ENCODE measurements around the gene CHST9.

Gene CHST9

GRCh38 chr18:26909599-26910290 lies 275.4 kb downstream of the CHST9 start:
- no peak overlapping the region for H3K9ac ChIP-seq (ENCODE audit: low read length)
- H2BK15ac ChIP-seq (ENCODE audit: low read depth, poor library complexity, severe bottlenecking), result no peak overlapping the region
- no peak overlapping the region for H3K27ac ChIP-seq (ENCODE audit: low read length, poor library complexity, severe bottlenecking)
- WGBS, result 33% methylated on average over 4 of the region's 5 CpGs
- no peak overlapping the region for H2AK5ac ChIP-seq (ENCODE audit: low read length, severe bottlenecking)
- no peak overlapping the region for H4K8ac ChIP-seq (ENCODE audit: low read length)
- H2AFZ ChIP-seq (ENCODE audit: low read depth, low read length), result no peak overlapping the region
- H3K4me3 ChIP-seq (ENCODE audit: insufficient read depth in 1 of 2, low read depth in 1 of 2, low read length in 2 of 2), result no peak overlapping the region
- no peaks in the 10 kb centered on the region for H3K36me3 ChIP-seq (ENCODE audit: control insufficient read depth in 1 of 2, insufficient read depth in 2 of 2, low read depth in 1 of 2, low read length in 2 of 2)
- H3K4me1 ChIP-seq (ENCODE audit: control insufficient read depth, insufficient read depth, low read depth, low read length), result no peaks in the 10 kb centered on the region
- H2BK120ac ChIP-seq (ENCODE audit: low read depth, low read length), result no peak overlapping the region
- H3K4ac ChIP-seq (ENCODE audit: low read depth in 1 of 2, low read length in 2 of 2), result no peak overlapping the region
- no peaks in the 10 kb centered on the region for H3K27me3 ChIP-seq (ENCODE audit: control insufficient read depth in 1 of 2, insufficient read depth in 1 of 2, low read length in 2 of 2)
- no peak for DNase-seq
- H4K91ac ChIP-seq (ENCODE audit: low read length), result no peak overlapping the region
- no peak overlapping the region for H3K23ac ChIP-seq (ENCODE audit: low read length in 2 of 2)
- H3K79me1 ChIP-seq (replicated peaks; ENCODE audit: low read length, poor library complexity, severe bottlenecking), result no peaks in the 10 kb centered on the region
- no peak overlapping the region for H3K4me2 ChIP-seq (ENCODE audit: low read length, poor library complexity, severe bottlenecking)
- H3K14ac ChIP-seq (ENCODE audit: low read length in 2 of 2), result no peak overlapping the region
- H2BK5ac ChIP-seq (ENCODE audit: low read depth, low read length, poor library complexity, severe bottlenecking), result no peak overlapping the region
- H3K9me3 ChIP-seq (ENCODE audit: control insufficient read depth, low read length), result peaks cover 3% of the 10 kb centered on the region
- H3K18ac ChIP-seq (ENCODE audit: low read depth in 1 of 2, low read length in 2 of 2), result no peak overlapping the region
- no peak overlapping the region for H2BK12ac ChIP-seq (ENCODE audit: low read length in 2 of 2)

GRCh38 chr18:26908906-26909305 lies 276.2 kb downstream of the CHST9 start:
- no peak overlapping the region for H2BK120ac ChIP-seq (ENCODE audit: low read depth, low read length)
- no peak overlapping the region for H3K9ac ChIP-seq (ENCODE audit: low read length)
- WGBS, result 64% methylated on average over 3 of the region's 3 CpGs
- H3K14ac ChIP-seq (ENCODE audit: low read length in 2 of 2), result no peak overlapping the region
- H3K23ac ChIP-seq (ENCODE audit: low read length in 2 of 2), result no peak overlapping the region
- no peak overlapping the region for H3K4me3 ChIP-seq (ENCODE audit: insufficient read depth in 1 of 2, low read depth in 1 of 2, low read length in 2 of 2)
- no peaks in the 10 kb centered on the region for H3K79me1 ChIP-seq (replicated peaks; ENCODE audit: low read length, poor library complexity, severe bottlenecking)
- H2BK5ac ChIP-seq (ENCODE audit: low read depth, low read length, poor library complexity, severe bottlenecking), result no peak overlapping the region
- no peak overlapping the region for H3K27ac ChIP-seq (ENCODE audit: low read length, poor library complexity, severe bottlenecking)
- no peak overlapping the region for H4K91ac ChIP-seq (ENCODE audit: low read length)
- no peaks in the 10 kb centered on the region for H3K4me1 ChIP-seq (ENCODE audit: control insufficient read depth, insufficient read depth, low read depth, low read length)
- no peak overlapping the region for H3K18ac ChIP-seq (ENCODE audit: low read depth in 1 of 2, low read length in 2 of 2)
- no peak overlapping the region for H2AK5ac ChIP-seq (ENCODE audit: low read length, severe bottlenecking)
- H3K9me3 ChIP-seq (ENCODE audit: control insufficient read depth, low read length), result peaks cover 3% of the 10 kb centered on the region
- no peaks in the 10 kb centered on the region for H3K36me3 ChIP-seq (ENCODE audit: control insufficient read depth in 1 of 2, insufficient read depth in 2 of 2, low read depth in 1 of 2, low read length in 2 of 2)
- H3K4ac ChIP-seq (ENCODE audit: low read depth in 1 of 2, low read length in 2 of 2), result no peak overlapping the region
- no peak overlapping the region for H2AFZ ChIP-seq (ENCODE audit: low read depth, low read length)
- DNase-seq, result no peak
- no peak overlapping the region for H4K8ac ChIP-seq (ENCODE audit: low read length)
- H3K27me3 ChIP-seq (ENCODE audit: control insufficient read depth in 1 of 2, insufficient read depth in 1 of 2, low read length in 2 of 2), result no peaks in the 10 kb centered on the region
- H2BK12ac ChIP-seq (ENCODE audit: low read length in 2 of 2), result no peak overlapping the region
- H3K4me2 ChIP-seq (ENCODE audit: low read length, poor library complexity, severe bottlenecking), result no peak overlapping the region
- no peak overlapping the region for H2BK15ac ChIP-seq (ENCODE audit: low read depth, poor library complexity, severe bottlenecking)

- H3K9ac ChIP-seq (ENCODE audit: low read length), result no peak overlapping the region
- H3K18ac ChIP-seq (ENCODE audit: low read depth in 1 of 2, low read length in 2 of 2), result no peak overlapping the region
- no peak overlapping the region for H4K8ac ChIP-seq (ENCODE audit: low read length)
- no peak overlapping the region for H2BK15ac ChIP-seq (ENCODE audit: low read depth, poor library complexity, severe bottlenecking)
- H2BK120ac ChIP-seq (ENCODE audit: low read depth, low read length), result no peak overlapping the region
- no peak overlapping the region for H2AFZ ChIP-seq (ENCODE audit: low read depth, low read length)
- no peak overlapping the region for H4K91ac ChIP-seq (ENCODE audit: low read length)
- H3K4ac ChIP-seq (ENCODE audit: low read depth in 1 of 2, low read length in 2 of 2), result no peak overlapping the region
- H3K27me3 ChIP-seq (ENCODE audit: control insufficient read depth in 1 of 2, insufficient read depth in 1 of 2, low read length in 2 of 2), result no peaks in the 10 kb centered on the region
- no peak overlapping the region for H3K4me2 ChIP-seq (ENCODE audit: low read length, poor library complexity, severe bottlenecking)
- no peak overlapping the region for H3K14ac ChIP-seq (ENCODE audit: low read length in 2 of 2)
- no peak overlapping the region for H2AK5ac ChIP-seq (ENCODE audit: low read length, severe bottlenecking)
- no peak overlapping the region for H3K27ac ChIP-seq (ENCODE audit: low read length, poor library complexity, severe bottlenecking)
- no peak for DNase-seq
- H2BK12ac ChIP-seq (ENCODE audit: low read length in 2 of 2), result no peak overlapping the region
- H3K9me3 ChIP-seq (ENCODE audit: control insufficient read depth, low read length), result peaks cover 3% of the 10 kb centered on the region
- no peak overlapping the region for H3K23ac ChIP-seq (ENCODE audit: low read length in 2 of 2)
- WGBS, result 93% methylated on average over 5 of the region's 5 CpGs
- H3K4me1 ChIP-seq (ENCODE audit: control insufficient read depth, insufficient read depth, low read depth, low read length), result no peaks in the 10 kb centered on the region
- no peak overlapping the region for H3K4me3 ChIP-seq (ENCODE audit: insufficient read depth in 1 of 2, low read depth in 1 of 2, low read length in 2 of 2)
- no peaks in the 10 kb centered on the region for H3K79me1 ChIP-seq (replicated peaks; ENCODE audit: low read length, poor library complexity, severe bottlenecking)
- no peak overlapping the region for H2BK5ac ChIP-seq (ENCODE audit: low read depth, low read length, poor library complexity, severe bottlenecking)
- H3K36me3 ChIP-seq (ENCODE audit: control insufficient read depth in 1 of 2, insufficient read depth in 2 of 2, low read depth in 1 of 2, low read length in 2 of 2), result no peaks in the 10 kb centered on the region
These were observed 282.8 kb downstream of the CHST9 start for GRCh38 chr18:26902291-26902690.

DNA sequence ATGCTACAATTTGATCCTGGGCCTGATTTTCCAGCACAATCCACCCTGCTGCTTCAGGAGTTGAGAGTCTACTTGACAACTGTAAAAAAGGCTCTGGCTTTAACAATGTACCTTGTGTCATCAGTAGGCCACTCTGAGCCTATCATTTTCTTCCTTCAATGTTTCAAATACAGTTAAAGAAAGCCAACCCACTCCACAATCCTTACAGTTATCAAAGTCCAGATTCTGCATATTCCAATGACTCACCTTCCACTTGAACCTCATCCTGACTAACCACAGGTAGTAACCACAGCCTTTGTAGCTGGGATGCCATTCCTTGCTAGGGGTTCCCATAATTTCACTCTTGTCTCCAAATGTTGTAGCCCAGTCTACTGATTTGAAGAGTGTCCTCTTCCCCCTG lies 284.1 kb downstream of the CHST9 start:
- Histone ChIP-seq H4K8ac (ENCODE audit: low read length) (no peak overlapping the region), H3K14ac (ENCODE audit: low read length in 2 of 2) (no peak overlapping the region), H3K36me3 (ENCODE audit: control insufficient read depth in 1 of 2, insufficient read depth in 2 of 2, low read depth in 1 of 2, low read length in 2 of 2) (no peaks in the 10 kb centered on the region), H3K4me2 (ENCODE audit: low read length, poor library complexity, severe bottlenecking) (no peak overlapping the region), H4K91ac (ENCODE audit: low read length) (no peak overlapping the region), H3K18ac (ENCODE audit: low read depth in 1 of 2, low read length in 2 of 2) (no peak overlapping the region), H3K4ac (ENCODE audit: low read depth in 1 of 2, low read length in 2 of 2) (no peak overlapping the region), H3K79me1 (replicated peaks; ENCODE audit: low read length, poor library complexity, severe bottlenecking) (no peaks in the 10 kb centered on the region), H2AFZ (ENCODE audit: low read depth, low read length) (no peak overlapping the region), H3K9me3 (ENCODE audit: control insufficient read depth, low read length) (peaks cover 3% of the 10 kb centered on the region), H2BK120ac (ENCODE audit: low read depth, low read length) (no peak overlapping the region), H2BK15ac (ENCODE audit: low read depth, poor library complexity, severe bottlenecking) (no peak overlapping the region), H2BK5ac (ENCODE audit: low read depth, low read length, poor library complexity, severe bottlenecking) (no peak overlapping the region), H3K4me3 (ENCODE audit: insufficient read depth in 1 of 2, low read depth in 1 of 2, low read length in 2 of 2) (no peak overlapping the region), H2BK12ac (ENCODE audit: low read length in 2 of 2) (no peak overlapping the region), H3K23ac (ENCODE audit: low read length in 2 of 2) (no peak overlapping the region), H3K4me1 (ENCODE audit: control insufficient read depth, insufficient read depth, low read depth, low read length) (no peaks in the 10 kb centered on the region), H3K27me3 (ENCODE audit: control insufficient read depth in 1 of 2, insufficient read depth in 1 of 2, low read length in 2 of 2) (no peaks in the 10 kb centered on the region), H3K27ac (ENCODE audit: low read length, poor library complexity, severe bottlenecking) (no peak overlapping the region), H3K9ac (ENCODE audit: low read length) (no peak overlapping the region), H2AK5ac (ENCODE audit: low read length, severe bottlenecking) (no peak overlapping the region)
- DNase-seq, result no peak
